Activated CD4-positive, alpha-beta T cell treated with anti-CD3 and anti-CD28 coated beads, Interleukin-2, amount 50 U/mL, for 48 hours (primary cell): Measurements from ENCODE around the gene FAM53B.

Source experiments
- DNase-seq, 2 experiments: peaks; one replicate each; pipeline ENCODE4 v3.0.0-alpha.2; 2020

Gene FAM53B

DNA sequence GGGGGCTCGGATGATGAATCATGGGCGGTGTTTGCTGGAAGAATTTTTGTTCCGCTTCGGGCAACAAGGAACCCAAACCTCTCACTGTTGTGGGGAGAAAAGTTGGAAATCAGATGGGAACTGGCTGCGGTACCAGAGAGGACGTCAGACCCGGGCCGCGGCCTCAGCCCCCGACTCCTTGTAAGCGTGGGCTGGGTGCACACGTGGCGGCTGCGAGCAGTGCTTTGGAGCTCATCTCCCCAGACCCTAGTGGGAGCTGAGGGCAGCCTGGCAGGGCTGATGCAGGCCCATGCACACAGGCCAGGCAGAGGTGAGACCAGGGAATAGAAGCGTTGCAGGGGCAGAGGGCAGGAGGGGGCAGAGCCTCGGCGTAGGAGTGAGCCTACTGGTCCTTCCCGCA is 136.5 kb downstream of the FAM53B start:
- DNase-seq: no peak

- DNase-seq: no peak
These were observed 137.4 kb downstream of the FAM53B start for GRCh38 chr10:124606822-124607221.

DNA sequence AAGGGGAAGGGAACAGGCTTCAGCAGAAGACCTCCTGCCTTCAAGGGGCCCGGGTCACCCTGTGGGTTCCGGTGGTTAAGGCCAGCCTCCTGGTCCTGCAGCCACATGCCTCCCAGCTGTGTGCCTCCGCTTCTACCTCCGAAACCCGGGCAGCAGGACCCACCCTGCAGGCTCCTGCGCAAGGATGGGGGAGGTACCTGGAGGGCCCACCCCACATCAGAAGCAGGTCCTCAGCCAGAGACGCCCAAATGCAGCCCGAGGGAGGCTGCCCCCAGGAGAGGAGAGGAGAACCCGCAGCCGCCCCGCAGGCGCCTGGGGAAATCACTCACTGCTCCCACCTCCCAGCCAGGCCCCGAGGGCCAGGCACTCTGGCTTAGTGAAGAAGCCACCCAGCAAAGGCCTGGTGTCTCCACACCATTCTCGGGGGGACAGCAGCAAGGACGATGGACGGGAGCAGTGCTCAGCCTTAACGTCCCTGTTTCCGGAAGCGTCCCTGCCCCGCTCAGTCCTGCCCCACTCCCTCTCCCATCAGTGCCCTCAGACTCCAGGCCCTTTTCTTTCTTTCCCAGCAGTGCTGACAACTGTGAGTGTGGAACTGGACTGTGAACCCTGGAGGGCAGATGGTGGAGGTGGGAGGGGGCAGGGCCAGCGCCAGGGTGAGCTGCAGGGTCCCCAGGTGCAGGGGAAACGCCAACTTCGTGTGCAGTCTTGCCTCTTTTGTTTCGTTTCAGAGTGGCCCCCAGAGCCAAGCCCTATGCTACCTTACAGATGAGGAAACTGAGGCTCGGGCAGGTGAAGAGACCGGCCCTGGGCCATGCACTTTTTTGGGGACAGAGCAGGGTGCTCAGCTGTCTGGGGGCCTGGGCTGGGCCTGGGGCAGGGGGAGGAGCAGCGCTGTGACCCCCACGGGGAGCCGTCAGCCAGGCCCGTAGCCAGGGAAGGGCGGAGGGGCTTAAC is 138.0 kb downstream of the FAM53B start:
- no peak for DNase-seq

DNA sequence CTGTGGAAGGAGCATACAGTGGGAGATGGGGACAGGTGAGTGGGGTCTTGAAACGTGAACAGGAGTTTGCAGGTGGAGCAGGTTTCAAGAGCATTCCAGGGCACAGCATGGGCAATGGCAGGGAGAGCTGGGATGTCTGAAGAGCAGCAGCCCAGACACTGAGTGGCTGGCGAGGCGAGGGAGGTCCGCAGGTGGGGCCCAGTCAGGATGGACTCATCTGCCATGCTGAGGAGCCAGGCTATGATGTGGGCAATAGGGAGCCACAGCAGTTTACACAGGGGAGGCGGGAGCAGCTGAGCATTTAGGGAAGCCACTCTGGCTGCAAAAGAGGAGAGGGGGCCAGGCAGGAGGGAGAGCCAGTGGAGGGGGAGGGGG is 138.7 kb downstream of the FAM53B start:
- DNase-seq: no peak

DNA sequence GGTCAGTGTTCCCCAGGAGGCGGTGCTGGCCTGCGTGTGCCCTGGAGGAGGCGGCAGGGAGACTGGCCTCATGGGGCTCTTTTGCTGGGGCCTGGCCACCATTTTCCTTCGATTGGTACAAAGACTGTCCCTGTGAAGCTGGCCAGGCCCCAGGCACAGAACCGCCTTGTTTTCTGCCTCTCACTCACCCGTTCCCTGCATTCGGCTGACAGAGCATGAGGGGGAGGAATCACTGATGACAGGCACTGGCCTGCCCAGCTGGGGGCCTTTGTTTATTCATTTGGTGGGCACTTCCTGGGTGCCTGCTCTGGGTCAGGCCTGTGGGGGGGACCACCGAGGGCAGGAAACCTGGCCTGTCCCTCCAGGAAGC is 139.2 kb downstream of the FAM53B start:
- DNase-seq: no peak

- no peak for DNase-seq
These were observed 139.8 kb downstream of the FAM53B start for GRCh38 chr10:124604214-124605000.

- DNase-seq: no peak
These were observed 140.6 kb downstream of the FAM53B start for GRCh38 chr10:124603376-124604213.

- DNase-seq: no peak
These were observed 141.4 kb downstream of the FAM53B start for GRCh38 chr10:124602646-124603365.

DNA sequence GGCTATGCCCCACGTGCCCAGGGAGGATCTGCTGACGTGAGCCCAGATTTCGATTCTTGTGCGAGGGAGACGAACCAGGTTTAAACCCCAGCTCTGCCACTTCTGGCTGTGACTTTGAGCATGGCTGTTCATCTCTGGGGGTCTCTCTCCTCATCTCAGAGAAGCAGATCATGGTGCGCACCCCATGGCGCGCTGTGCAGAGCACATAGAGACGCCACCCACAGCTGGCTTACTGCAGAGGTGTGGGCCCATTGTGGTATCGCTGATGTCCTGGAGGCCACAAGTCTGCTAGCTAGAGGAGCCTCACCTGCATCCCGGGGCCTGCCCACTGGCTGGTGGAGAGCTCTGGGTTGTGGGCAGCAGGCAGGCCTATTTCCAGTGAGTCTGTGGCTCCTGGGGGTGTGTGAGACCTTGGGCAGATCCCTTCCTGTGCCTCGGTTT is 142.0 kb downstream of the FAM53B start:
- DNase-seq: no peak

GRCh38 chr10:124601431-124602120 is 142.6 kb downstream of the FAM53B start:
- no peak for DNase-seq

- no peak for DNase-seq
These were observed 143.2 kb downstream of the FAM53B start for GRCh38 chr10:124601016-124601415.

- DNase-seq: no peak
These were observed 143.9 kb downstream of the FAM53B start for GRCh38 chr10:124600051-124600880.

DNA sequence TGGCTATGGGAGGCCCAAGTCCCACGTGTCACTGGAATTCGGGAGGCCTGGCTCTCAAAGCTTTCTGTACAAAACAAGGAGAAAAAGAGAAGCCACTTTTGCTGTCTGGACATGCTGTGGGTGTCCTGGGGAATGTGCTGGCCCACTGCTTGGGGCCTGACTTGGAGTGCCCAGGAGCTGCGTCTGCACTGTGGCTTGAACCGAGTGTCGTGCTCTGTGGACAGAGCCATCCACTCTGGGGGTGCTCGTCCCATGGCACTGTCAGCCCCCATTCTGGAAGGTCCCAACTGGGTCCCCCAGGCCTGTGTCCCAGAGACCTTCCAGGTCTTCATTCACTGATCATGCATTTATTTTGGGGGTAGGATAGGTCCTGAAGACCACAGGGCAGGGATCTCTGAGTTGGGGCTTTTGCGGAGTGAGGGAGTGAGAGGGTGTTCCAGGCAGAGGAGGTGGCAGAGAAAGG is 144.6 kb downstream of the FAM53B start:
- DNase-seq: no peak

GRCh38 chr10:124598773-124599587 is 145.2 kb downstream of the FAM53B start:
- DNase-seq: no peak

DNA sequence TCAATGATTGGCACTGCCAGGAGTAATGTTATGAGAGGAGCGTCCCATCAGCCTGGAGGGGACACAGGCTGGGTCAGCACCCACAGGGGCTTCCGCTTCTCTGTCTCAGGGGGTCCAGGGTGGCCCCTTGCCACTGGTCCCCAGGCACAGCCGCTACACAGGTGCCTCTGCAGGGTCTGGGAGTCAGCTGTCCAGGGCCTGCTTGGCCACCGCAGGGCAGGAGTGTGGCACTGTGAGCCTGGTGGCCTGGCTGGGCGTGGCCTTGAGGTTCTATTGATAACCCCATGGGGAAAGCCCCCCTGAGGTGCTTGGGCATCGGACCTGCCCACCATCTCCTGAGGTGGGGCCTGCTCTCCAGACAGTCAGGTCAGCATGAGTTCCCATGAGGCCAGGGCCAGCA is 146.0 kb downstream of the FAM53B start:
- no peak for DNase-seq

GRCh38 chr10:124597846-124598165 is 146.4 kb downstream of the FAM53B start:
- no peak for DNase-seq

- no peak for DNase-seq
These were observed 147.0 kb downstream of the FAM53B start for GRCh38 chr10:124596962-124597845.

DNA sequence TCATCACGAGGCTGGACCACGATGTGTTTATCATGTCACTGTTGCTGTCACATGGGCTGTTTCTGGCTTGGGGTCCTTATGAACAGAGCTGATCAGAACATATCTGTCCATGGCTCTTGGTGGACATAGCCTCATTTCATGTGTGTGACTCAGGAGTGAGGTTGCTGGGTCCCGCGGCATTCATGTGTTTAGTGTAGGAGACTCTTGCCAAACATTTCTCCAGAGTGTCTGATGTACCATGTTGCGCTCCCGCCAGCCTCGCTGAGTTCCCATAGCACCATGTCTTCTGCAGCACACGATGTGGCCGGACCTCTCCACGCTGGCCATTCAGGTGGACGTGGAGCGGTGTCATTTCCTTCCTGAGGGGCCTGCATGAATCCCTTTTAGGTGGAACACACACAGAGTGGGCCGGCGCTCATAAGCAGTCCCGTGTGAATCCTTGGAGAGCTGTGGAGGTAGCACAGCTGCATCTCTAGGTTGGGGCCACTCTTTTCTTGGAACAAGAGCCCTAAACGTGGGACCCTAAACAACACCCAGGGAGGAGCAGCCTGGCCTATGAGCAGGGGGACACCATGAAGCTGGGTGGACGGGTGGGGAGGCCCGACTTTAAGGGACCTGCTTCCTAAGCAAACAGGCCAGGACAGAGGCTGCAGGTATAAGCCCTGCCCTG is 147.9 kb downstream of the FAM53B start:
- no peak for DNase-seq
